CD4-positive, alpha-beta T cell treated with Interferon alpha-2 for 1 hour (primary cell): Measurements from ENCODE around the gene ELMO3.
A peak's percentile ranks its signal among the peaks of the same experiment; 100 is the strongest.

Experiments
- DNase-seq, 2 donors: peaks; one replicate each; pipeline ENCODE4 v3.0.0-alpha.2; 2020 to 2022

ELMO3 gene, protein sequence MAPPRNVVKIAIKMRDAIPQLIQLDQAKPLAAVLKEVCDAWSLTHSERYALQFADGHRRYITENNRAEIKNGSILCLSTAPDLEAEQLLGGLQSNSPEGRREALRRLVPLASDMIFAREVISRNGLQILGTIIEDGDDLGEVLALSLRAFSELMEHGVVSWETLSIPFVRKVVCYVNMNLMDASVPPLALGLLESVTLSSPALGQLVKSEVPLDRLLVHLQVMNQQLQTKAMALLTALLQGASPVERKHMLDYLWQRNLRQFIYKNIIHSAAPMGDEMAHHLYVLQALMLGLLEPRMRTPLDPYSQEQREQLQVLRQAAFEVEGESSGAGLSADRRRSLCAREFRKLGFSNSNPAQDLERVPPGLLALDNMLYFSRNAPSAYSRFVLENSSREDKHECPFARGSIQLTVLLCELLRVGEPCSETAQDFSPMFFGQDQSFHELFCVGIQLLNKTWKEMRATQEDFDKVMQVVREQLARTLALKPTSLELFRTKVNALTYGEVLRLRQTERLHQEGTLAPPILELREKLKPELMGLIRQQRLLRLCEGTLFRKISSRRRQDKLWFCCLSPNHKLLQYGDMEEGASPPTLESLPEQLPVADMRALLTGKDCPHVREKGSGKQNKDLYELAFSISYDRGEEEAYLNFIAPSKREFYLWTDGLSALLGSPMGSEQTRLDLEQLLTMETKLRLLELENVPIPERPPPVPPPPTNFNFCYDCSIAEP

DNA sequence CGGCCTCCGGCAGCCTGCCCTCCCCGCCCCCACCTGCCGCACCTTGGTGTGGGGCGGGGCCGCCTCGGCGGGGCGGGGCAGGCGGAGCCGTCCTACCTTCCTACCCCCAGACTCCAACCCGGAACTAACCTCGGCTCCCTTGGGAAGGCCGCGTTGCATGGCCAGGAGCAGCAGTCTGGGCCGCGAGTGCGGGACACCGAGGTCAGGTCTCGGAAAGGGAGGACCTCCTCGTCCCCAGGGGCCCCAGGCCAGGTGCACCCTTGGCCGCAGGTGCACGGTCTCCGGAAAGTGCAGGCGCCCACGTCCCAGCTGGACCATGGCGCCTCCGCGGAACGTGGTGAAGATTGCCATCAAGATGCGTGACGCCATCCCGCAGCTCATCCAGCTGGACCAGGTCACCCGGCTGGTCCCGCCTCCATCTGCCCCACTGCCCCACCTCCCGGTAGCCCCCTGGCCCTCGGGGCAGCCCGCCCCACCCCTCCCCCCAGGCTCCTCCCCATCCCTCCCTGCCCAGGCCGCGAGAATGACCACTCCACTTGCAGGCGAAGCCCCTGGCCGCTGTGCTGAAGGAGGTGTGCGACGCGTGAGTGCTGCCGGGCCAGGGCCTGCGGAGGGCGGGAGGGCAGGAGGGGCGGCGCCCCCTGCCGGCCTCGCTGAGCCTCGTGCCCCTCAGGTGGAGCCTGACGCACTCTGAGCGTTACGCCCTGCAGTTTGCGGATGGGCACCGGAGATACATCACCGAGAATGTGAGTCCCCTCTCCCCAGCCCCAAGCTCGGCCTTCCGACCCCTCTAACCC, at the start of gene ELMO3:
ELMO3 (plus strand) TSS at position 121 of the 797 bp plus-strand sequence; CDS start at position 317, 196 bp downstream.
- DNase-seq, result no peak

DNA sequence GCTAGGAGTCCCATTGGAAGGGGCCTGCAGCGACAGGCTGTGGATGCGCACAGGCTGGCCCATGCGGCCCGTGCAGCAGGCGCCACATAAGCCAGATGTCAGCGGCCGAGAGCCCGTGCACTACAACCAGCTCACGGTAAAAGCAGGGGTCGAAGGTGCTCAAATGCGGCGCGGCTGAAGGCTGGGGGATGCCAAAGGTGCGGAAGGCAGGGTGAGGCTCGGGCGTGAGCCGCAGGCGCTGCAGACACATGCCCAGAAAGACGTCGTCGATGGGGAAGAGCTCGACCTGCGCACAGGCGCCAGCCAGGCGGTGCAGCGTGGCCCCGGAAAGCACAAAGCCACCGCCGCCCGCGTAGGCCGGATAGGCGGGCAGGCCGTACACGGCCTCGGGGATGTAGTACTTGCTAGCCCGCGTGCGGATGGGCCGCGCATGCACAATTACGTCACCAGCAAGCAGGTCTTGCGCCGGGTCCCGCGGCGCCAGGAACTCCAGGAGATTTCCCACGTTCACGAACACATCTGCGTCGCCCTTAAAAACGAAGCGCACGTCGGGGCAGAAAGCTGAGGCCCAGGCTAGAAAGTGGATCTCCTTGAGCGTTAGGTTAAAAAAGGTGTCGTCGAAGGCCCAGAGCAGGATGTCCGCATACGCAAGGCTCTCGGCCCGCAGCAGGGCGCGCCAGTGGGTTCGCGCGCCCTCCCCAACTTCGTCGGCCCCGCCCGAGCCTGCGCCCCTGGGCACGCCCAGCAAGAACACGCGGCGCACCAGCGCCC, 49.5 kb upstream of the ELMO3 start:
- no peak for DNase-seq

DNA sequence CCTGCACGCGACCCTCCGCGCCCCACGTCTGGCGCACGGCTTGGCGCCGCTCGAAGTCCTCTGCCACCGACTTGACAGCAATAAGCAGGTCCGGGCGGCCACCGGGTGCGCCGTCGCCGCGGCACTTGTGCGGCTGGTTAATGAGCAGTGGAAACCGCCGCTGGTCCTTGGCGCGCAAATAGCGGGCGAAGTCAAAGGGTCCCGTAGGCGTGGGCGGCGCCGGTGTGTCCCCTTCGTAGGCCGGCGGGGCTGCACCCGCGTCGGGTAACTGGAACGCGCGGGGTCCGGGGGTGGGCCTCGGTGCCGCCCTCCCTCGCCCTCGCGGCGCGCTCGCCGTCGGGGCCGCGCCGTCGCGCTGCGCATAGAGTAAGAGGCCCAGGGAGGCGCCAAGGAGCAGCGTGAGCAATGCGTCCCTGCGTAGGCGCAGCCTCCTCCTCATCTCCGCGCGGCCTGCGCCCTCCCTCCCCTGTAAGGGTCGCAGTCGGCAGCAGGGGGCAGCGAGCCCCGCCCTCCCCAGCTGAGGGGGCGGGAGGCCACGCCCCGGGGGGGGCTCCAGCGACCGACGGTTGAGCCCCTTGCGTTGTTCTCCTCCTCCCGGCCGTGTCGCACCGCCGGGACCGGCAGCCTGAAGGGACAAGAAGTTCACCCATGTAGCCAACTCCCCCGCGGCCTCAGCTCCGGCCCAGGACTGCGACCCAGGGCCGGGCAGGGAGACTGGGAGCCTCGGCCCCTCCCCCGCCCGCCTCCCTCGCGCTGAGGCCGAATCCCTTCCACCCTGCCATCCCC, 48.7 kb upstream of the ELMO3 start:
- peak in 1 of 2 donors; percentile 55 for DNase-seq

DNA sequence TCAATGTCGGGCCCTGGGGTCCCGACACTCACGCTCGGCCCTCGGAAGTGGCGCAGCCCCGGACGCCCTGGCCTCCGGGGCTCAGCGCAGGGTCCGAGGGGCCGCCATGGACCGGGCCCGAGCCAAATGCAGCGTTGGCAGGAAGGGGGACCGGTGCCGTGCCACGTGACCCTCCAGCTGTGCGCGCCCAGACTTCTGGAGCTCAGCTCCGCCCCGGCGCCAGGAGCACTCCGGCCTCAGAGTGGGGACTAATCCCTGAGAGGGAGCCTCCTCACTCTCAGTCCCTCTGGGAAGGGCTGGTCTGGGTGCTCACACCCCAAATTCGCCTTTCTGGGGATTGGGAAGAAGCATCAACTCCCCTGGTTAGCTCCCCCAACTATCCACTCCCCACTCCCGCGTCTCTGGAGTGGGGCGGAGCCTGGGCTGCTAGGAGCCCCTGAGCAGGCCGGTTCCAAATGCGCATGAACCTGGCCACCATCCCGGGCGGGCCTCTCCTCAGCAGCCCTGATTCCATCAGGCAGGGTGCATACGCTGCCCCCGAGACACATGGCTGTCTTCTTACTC, 48.0 kb upstream of the ELMO3 start, which contains the start of gene B3GNT9:
B3GNT9 (minus strand) TSS at position 166 of the 564 bp plus-strand sequence. CDS start 513 bp downstream, outside the sequence.
- peak in 1 of 2 donors; percentile 42 for DNase-seq

DNA sequence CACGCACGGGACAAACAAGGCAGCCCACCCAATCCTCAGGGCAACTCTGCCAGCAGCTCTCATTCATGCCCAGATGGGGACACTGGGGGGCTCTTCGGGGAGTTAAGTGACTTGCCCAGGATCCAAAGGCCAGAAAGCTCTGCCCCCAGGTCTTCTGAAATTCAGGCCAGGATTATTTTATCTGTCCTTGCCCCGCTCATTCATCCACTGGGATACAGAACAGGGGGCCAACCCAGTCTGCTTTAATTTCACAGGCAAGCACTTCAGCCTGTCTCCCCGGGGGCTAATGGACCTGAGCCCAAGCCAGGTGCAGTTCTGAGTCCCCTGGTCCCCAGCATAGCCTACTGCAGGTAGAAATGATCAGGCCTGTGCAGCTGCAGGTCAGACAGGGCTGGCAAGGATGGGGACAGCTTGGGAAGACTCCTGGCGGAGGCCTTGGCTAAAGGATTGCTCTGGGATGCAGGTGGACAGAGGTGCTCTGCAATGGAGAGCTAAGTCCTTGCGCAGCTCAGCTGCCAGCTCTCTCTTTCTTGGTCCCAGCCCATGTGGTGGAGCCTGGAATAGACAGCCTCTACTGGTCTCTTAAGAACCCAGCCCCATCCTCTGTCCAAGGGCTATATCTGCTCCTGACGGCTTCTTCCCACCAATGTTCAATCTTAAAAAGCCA, 47.4 kb upstream of the ELMO3 start:
- DNase-seq, result no peak

DNA sequence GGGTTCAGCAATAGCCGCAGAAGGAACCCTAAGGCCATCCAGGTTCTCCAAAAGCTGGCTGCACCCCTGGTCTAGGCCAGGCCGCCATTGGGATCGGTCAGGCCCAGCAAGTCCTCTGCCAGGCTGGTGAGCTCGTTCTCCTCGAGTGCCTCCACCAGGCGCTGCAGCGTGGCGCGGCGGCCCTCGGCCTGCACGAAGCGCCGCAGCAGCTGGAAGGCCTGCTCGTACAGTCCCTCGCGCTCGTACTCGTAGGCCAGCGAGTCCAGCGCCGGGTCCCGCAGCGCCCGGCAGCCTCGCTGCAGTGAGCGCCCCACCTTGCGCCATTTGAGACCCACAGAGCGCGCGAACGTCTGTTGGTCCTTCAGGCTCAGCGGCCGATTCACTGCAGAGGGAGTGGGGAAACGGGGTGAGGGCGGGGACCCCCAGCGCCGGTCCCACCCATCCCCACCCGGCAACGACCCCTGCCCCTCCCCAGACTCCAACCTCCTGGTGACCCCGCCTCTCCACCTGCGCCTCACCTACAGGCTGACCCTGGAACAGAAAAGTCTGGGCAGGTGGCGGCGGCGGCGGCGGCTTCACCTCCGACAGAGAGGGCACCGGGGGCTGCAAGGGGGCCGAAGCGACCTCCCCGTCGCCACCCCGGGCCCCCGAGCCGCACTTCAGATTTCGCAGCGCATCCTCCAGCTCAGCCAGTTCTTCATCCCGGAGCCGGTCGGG, 44.2 kb upstream of the ELMO3 start:
- no peak for DNase-seq

DNA sequence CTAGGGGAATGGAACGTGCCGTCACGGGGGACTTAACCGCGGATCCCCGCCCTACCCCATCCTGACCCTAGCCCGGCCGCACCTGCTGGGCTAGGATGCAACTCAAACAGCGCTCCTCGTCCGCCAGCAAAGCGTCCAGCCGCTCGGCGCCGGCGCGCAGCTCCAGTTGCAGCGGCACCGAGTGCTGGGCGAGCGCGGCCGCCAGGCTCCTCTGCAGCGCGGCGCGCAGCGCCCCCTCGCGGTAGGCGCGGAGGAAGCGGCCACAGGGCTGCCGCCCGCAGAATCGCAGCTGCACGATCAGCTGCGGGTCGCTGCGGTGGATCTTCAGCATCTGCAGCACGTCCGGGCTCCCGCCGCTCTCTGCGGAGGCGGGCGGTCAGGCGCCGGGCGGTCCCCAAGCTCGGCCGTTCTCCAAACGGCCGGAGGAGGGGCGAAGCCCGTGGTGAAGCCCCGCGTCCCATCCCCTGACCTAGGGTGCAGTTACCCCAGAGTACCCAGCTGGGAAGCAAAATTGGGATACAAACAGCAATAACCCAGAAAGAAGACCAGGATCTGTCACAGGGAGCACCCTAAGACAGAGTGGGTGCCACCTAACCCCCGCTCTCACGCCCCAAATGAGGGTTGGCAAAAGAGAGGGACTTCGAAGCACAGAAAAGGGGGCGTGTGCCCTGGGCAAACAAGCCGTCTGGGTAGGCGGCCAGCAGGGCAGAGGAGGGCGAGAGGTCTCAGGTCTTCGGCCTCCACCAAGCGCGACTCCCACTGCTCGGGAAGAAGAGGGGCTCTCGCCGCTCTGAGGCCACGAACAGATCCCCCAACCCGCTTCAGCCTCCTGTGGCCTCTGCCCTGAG, 43.4 kb upstream of the ELMO3 start:
- DNase-seq, result peak; percentile 71 to 86

DNA sequence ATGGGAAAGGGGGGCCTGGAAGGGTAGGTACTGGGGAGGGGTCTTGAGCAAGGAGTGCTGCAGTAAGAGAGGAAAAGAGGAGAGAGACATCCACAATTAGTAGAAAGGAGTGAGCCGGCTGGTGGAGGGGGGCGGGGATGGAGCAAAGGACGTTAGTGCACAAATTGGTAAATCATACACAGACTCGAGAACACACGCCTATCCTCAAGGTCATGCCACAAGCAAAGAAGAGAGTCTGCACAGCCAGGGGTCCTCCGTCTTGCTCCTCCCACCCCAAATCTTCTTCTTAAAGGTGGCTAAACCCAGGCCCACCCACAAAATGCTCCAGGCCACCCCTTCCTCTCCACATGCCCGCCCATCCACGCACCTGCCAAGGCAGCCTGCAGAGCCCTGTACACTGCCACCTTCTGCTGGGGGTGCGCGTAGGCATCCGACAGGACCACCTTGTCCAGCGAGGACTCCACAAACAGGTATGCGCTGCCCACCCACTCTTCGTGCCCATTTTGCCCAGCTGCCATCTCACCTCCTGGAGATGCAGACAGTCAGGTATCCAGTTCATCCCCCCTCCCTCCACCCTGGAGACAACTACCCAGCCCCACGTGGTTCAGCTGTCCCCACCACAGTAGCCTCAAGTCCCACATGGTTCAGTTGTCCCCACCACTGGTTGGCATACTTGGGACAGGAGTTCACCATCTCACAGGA, 42.6 kb upstream of the ELMO3 start:
- DNase-seq, result no peak

DNA sequence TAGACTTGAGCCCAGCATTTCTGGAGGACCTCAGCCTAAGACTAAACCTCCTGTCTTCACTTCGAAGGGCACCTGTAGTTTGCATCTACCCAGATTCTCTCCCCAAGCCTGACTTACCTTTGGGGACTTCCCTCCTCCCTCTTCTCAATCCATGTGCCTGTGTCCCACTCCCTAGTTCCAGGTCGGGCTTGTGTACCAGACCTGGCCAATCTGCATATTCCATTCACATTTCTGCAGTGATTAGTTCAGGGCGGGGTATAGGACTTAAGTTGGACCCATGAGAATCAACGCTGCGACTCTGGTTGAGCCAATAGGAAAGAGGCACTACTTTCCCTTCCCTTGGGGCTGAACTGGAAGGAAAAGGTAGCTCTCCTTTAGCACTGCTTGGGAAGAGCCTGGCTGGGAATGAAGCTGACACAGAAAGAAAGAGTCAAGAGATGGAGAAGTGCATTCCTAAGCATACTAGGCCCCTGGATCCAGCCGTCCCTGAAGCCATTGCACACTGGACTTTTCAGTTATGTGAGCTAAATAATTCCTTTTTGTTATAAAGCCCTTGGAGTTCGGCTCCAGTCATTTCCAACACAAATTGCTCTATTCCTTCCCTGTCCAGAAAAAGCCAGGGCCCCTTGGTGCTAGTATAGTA, 41.7 kb upstream of the ELMO3 start:
- DNase-seq, result no peak

DNA sequence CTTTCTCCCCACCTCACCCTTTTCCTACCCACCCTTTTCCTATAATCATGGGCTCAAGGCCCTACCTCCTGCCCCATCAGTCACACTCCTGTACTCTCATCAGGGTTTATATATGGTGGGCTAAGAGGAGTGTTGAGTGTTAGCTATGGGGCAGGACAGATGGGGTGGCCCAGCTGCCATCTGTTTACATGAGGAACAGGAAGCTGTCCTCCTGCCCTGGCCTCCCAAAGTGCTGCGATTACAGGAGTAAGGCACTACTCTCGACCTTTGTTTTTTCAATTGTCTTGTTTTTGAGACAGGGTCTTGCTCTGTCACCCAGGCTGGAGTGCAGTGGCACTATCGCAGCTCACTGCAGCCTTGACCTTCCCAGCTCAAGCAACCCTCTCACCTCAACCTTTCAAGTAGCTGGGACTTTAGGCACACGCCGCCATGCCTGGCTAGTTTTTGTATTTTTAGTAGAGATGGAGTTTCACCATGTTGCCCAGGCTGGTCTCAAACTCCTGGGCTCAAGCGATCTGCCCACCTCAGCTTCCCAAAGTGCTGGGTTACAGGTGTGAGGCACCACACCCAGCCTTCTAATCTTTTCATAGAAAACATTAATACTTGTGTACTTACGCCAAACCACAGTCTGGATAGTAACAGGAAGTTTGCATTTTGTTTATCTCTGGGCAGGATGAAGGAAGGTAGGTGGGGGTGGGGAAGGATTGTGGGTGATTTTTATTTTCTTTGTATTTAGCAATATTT, 40.9 kb upstream of the ELMO3 start:
- peak; percentile 50 to 80 for DNase-seq

DNA sequence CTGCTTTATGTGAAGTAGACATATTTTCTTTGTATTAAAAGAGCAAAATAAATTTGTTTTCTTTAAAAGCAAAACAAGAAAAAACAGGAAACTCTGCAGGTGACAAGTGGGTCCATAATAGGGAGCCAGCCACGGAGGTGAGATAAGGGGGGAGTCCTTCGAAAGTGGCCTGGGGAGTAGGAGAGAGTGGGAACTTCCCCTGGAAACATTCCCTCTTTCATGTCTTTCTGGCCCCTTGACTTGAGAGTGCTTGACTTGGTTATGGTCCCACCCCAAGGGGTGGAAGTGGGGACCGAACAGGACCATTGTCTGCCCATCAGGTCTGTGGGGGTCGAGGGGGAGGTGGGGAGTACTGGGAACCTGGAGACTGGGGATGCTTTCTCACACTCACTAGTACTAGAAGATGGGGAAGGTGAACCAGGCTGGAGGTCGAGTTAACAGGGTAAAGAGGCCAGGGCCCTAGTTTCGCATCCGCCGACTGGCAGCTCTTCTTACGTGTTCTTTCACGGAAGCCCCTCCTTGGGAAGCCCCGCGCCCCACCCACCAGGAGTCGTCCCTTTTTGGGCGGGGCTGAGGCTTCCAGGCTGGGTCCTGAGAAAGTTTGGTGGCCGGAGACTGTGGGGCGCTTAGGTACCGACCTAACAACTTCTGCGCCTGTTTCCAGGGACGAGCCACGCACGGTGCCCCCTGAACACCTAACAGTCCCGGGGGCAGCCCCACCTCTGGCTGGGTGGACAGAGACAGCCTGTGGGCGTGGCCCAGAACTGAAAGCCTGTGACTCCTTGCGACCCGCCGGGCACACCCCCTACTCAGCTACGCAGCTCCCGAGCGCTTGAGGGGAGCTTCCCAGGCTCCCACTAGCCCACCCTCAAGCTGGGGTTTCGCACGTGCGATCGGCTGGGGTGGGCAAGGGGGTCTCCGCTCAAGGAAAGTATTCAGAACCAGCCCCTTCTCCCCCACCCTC, 40.0 kb upstream of the ELMO3 start:
- peak; percentile 93 to 95 for DNase-seq

DNA sequence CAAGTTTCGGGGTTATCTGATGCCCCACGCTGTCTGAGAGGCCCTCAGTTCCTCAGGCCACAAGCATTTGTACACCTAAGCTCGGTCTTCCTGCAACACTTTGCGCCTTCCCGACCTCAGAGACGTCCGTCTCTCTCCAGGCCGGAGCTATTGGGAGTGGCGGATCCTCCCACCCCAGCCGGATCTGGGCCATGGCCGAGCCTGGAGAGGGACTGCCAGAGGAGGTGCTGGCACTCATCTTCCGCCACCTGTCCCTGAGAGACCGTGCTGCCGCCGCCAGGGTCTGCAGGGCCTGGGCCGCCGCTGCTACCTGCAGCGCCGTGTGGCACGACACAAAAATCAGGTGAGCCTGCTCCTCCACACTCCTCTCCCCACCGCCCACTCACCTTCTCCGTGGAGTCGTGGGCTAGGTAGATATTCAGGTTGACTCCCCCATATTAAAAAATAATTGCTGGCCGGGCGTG, 37.3 kb upstream of the ELMO3 start:
- DNase-seq, result no peak

DNA sequence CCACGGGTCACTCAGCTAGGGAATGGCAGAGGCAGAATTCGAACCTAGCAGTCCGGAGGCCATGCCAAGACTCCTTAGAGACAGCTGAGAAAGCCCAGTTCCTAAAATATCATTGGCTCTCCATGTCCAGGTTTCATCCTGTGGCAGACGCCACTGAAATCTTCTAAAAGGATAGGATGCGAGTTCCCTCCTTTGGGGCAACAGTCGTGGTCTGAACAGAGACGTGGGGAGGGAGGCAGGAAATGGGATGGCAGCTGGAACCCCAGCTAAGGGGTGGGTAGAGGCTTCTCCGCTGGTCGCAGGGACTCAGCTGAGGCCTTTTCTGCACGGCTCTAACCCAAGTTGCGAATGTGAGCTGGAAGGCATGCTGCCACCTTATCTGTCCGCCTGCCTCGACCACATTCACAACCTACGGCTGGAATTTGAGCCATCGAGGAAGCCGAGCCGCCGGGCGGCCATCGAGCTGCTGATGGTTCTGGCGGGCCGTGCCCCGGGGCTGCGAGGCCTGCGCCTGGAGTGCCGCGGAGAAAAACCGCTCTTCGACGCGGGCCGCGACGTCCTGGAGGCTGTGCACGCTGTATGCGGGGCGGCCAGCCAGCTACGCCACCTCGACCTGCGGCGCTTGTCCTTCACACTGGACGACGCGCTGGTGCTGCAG, 36.3 kb upstream of the ELMO3 start:
- DNase-seq, result no peak

DNA sequence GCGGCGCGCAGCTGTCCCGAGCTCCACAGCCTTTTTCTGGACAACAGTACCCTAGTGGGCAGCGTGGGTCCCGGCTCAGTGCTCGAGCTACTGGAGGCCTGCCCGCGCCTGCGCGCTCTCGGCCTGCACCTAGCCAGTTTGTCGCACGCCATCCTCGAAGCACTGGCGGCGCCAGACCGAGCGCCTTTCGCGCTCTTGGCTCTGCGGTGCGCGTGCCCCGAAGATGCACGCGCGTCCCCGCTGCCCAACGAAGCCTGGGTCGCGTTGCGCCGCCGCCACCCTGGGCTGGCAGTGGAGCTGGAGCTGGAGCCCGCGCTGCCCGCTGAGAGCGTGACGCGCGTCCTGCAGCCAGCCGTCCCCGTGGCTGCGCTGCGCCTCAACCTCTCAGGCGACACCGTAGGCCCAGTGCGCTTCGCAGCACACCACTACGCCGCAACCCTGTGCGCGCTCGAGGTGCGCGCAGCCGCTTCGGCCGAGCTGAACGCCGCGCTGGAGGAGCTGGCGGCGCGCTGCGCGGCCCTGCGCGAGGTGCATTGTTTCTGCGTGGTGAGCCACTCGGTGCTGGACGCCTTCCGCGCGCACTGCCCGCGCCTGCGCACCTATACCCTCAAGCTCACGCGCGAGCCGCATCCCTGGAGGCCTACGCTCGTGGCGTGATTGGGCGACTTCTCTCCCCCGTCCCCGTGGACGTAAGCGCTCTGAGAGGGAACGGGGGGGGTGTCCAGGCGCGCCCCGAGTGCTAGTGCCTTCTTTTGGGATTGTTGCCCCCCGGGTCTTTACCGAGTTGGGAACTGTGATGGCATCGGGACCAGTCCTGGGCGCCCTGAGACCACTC, 35.5 kb upstream of the ELMO3 start:
- DNase-seq, result peak; percentile 22 to 68
